GM12878 (cell line): Measurements from ENCODE around the gene HECTD2. TPM values are rescaled to one million over a fixed set of nuclear protein-coding genes. Genes with fewer than 3 reads are reported as not detected.

Experiments used
- ATAC-seq: fragments of 200-7000 bp; cut with Tn5 transposase; 3 replicates; pipeline ENCODE4 v1.9.1; 2020; ENCODE audit warnings: mild to moderate bottlenecking, moderate library complexity
- BruUV-seq: library from RNA; stranded (reverse); fragments of 400-500 nt; replicated peaks from 2 replicates; lab custom pipeline; 2021; lab: Mats Ljungman, UMichigan
- CTCF ChIA-PET: fragments of 300-600 bp; sonication (Branson Sonifier 250); formaldehyde crosslinking; extraction: SDS; loops from one replicate; lab custom pipeline; 2021; ENCODE audit warnings: inconsistent platforms; lab: Yijun Ruan, JAX
- POLR2A ChIA-PET: fragments of 350-600 bp; formaldehyde crosslinking; extraction: SDS; loops from one replicate; lab custom pipeline; 2021; ENCODE audit warnings: inconsistent platforms; lab: Charles Lee
- RAD21 ChIA-PET: fragments of 300-600 bp; sonication (Branson Sonifier 250); formaldehyde crosslinking; loops from one replicate; lab custom pipeline; 2023; ENCODE audit warnings: antibody characterized with exemption; ENCODE audit not compliant: unreplicated experiment; lab: Charles Lee
- SMC1A ChIA-PET: fragments of 300-600 bp; sonication (Branson Sonifier 250); formaldehyde crosslinking; loops from one replicate; lab custom pipeline; 2023; ENCODE audit not compliant: unreplicated experiment, uncharacterized antibody; lab: Charles Lee
- DNase-seq: peaks from one replicate; pipeline ENCODE4 v3.0.0-alpha.2; 2011; ENCODE audit warnings: low read depth, low spot score
- FAIRE-seq: peaks from 3 replicates; lab custom pipeline; 2011; peaks lifted over from hg19 to GRCh38; lab: Jason Lieb, UNC
- H2AFZ ChIP-seq: 2 replicates; pipeline ENCODE4 v1.6.0; 2011; ENCODE audit warnings: low read depth, low read length, control low read depth; ENCODE audit not compliant: control insufficient read depth
- H3K27ac ChIP-seq: 2 replicates; pipeline ENCODE4 v1.5.1; 2011; ENCODE audit warnings: control low read depth; ENCODE audit not compliant: control insufficient read depth, insufficient read depth
- H3K27me3 ChIP-seq, 2 experiments: replicated peaks in 1 of 2; 2 replicates each; pipeline versions ENCODE4 v1.6.0 to v1.6.1; 2011; ENCODE audit warnings: low read length in 1 of 2; ENCODE audit not compliant: control insufficient read depth in 2 of 2, insufficient read depth in 2 of 2
- H3K36me3 ChIP-seq, 2 experiments: 2 replicates each; pipeline ENCODE4 v1.5.1; 2011; ENCODE audit warnings: low read length in 1 of 2; ENCODE audit not compliant: control insufficient read depth in 2 of 2, insufficient read depth in 2 of 2
- H3K4me1 ChIP-seq: 2 replicates; pipeline ENCODE4 v1.6.1; 2011; ENCODE audit warnings: mild to moderate bottlenecking, low read length, moderate library complexity, mixed read lengths; ENCODE audit not compliant: control insufficient read depth, insufficient read depth
- H3K4me2 ChIP-seq: 2 replicates; pipeline ENCODE4 v1.6.0; 2011; ENCODE audit warnings: control low read depth; ENCODE audit not compliant: control insufficient read depth, insufficient read depth
- H3K4me3 ChIP-seq: fragments of 200-600 bp; sonication (generic); 2 replicates; pipeline ENCODE4 v1.5.1; 2016
- H3K79me2 ChIP-seq: 2 replicates; pipeline ENCODE4 v1.6.0; 2011; ENCODE audit warnings: low read length; ENCODE audit not compliant: control insufficient read depth, insufficient read depth
- H3K9ac ChIP-seq: 2 replicates; pipeline ENCODE4 v1.8.0; 2011; ENCODE audit warnings: low read length, control low read depth, mixed read lengths; ENCODE audit not compliant: control insufficient read depth, insufficient read depth
- H3K9me3 ChIP-seq: replicated peaks from 3 replicates; pipeline ENCODE4 v1.5.1; 2011; ENCODE audit warnings: mild to moderate bottlenecking, low read length; ENCODE audit not compliant: control insufficient read depth, insufficient read depth
- H4K20me1 ChIP-seq: 2 replicates; pipeline ENCODE4 v1.6.0; 2011; ENCODE audit not compliant: control insufficient read depth, insufficient read depth
- ATF2 ChIP-seq: IDR thresholded peaks from 2 replicates; pipeline ENCODE4 v1.6.1; 2012; ENCODE audit warnings: low read length, inconsistent platforms
- ATF7 ChIP-seq: fragments of 450-650 bp; IDR thresholded peaks from 2 replicates; pipeline ENCODE4 v1.6.1; 2016; ENCODE audit warnings: low read depth, mild to moderate bottlenecking
- BMI1 ChIP-seq: fragments of 450-650 bp; IDR thresholded peaks from 2 replicates; pipeline ENCODE4 v1.6.1; 2016; ENCODE audit warnings: mild to moderate bottlenecking, moderate library complexity, borderline replicate concordance
- FOXK2 ChIP-seq: fragments of 450-650 bp; IDR thresholded peaks from 2 replicates; pipeline ENCODE4 v1.6.1; 2017; ENCODE audit warnings: mild to moderate bottlenecking, moderate library complexity
- IKZF1 ChIP-seq: fragments of 450-650 bp; conservative IDR thresholded peaks from 2 replicates; pipeline ENCODE4 v1.6.1; 2017; ENCODE audit warnings: antibody characterized with exemption, mild to moderate bottlenecking
- LARP7 ChIP-seq: fragments of 450-650 bp; IDR thresholded peaks from 2 replicates; pipeline ENCODE4 v1.6.1; 2017; ENCODE audit warnings: mild to moderate bottlenecking
- PAX5 ChIP-seq: IDR thresholded peaks from 2 replicates; pipeline ENCODE4 v1.6.1; 2011; ENCODE audit warnings: low read depth, low read length, borderline replicate concordance
- POLR2AphosphoS2 ChIP-seq: IDR thresholded peaks from 2 replicates; pipeline ENCODE4 v1.6.1; 2011; ENCODE audit warnings: low read depth, mild to moderate bottlenecking, low read length, improper control_type of control experiment, moderate library complexity
- RAD51 ChIP-seq: fragments of 450-650 bp; IDR thresholded peaks from 2 replicates; pipeline ENCODE4 v1.6.1; 2016; ENCODE audit warnings: moderate library complexity, mild to moderate bottlenecking, inconsistent platforms
- RCOR1 ChIP-seq: conservative IDR thresholded peaks from 2 replicates; pipeline ENCODE4 v1.6.1; 2012; ENCODE audit warnings: low read depth, low read length, improper control_type of control experiment
- SMAD5 ChIP-seq: IDR thresholded peaks from 2 replicates; pipeline ENCODE4 v1.6.1; 2016; ENCODE audit warnings: antibody characterized with exemption, low read depth
- SMC3 ChIP-seq: IDR thresholded peaks from 2 replicates; pipeline ENCODE4 v1.6.1; 2011; ENCODE audit warnings: low read length, improper control_type of control experiment, borderline replicate concordance
- SREBF1 ChIP-seq: IDR thresholded peaks from 2 replicates; pipeline ENCODE4 v1.6.1; 2012; ENCODE audit warnings: mild to moderate bottlenecking, low read length
- WGBS: methylation state at CpG from one replicate; pipeline ENCODE4 v1.1.6; 2016; ENCODE audit warnings: low lambda C conversion rate; ENCODE audit not compliant: insufficient replicate concordance, insufficient coverage; ENCODE audit errors: missing lambda C conversion rate; 5-methylcytosine and 5-hydroxymethylcytosine counted together
- in situ Hi-C: fragments of 300-500 bp; cut with MboI; formaldehyde crosslinking; loops from 9 replicates; pipeline ENCODE4 v1.14.3; 2018; ENCODE audit warnings: mixed read lengths
- intact Hi-C: fragments of 100-400 bp; cut with micrococcal nuclease; formaldehyde crosslinking; loops from one replicate; pipeline ENCODE4 v1.14.2; 2022; ENCODE audit not compliant: unreplicated experiment
- polyA plus RNA-seq, 11 experiments: library from polyadenylated mRNA; depleted of rRNA in 4 of 11; unstranded in 6 of 11; stranded (reverse) in 5 of 11; fragments of >200 nt; fragmentation: Nextera tagmentation in 4 of 11; fragmentation: Illumina TruSeq in 1 of 11; extraction: Ambion mirVana in 4 of 11; extraction: Trizol in 1 of 11; gene quantifications; 1 replicate in 1 of 11; 2 replicates in 10 of 11; pipeline versions ENCODE4 v1.2.1 to v1.2.3, GENCODE V29; 2011 to 2016; ENCODE audit warnings: inconsistent platforms in 2 of 11, missing spikeins in 2 of 11, low read depth in 1 of 11
- total RNA-seq, 4 experiments: library from RNA; depleted of rRNA in 3 of 4; stranded (reverse); fragments of >200 nt in 3 of 4; fragmentation: Illumina TruSeq in 1 of 4; extraction: Trizol in 1 of 4; gene quantifications; 2 replicates each; pipeline versions ENCODE4 v1.2.1 to v1.2.3, GENCODE V29; 2013 to 2021

HECTD2 gene
- total and polyA plus RNA-seq, 10 of the 15 experiments (the other 5 are each of a cell fraction or from before 2014, with no cell fraction given): 0.87 to 3.0 (median 1.7) TPM

- TF ChIP-seq PAX5 (peak; percentile 59; the same call in 1 of the 2 replicates), BMI1 (0 out of 2 replicates have a peak, but pooled peaks have one; percentile 13), FOXK2 (no peak), IKZF1 (no peak), POLR2AphosphoS2 (peak; percentile 50; the same call in 1 of the 2 replicates)
Measured at GRCh38 chr10:91409069-91409868, 875 bp upstream of the HECTD2 start (continued).

- peak overlapping the region; percentile 66 for H3K4me3 ChIP-seq
- ATAC-seq: peak; percentile 2
- H3K79me2 ChIP-seq: no peaks in the 10 kb centered on the region
- 17% methylated on average over 24 of the region's 26 CpGs for WGBS
- no peaks in the 10 kb centered on the region for H3K4me1 ChIP-seq
- ChIA-PET RAD21 (interaction anchor here (0.8 kb wide), 1 partner anchor 112 kb away, joined by 3 read pairs; no protein-coding TSS in a partner anchor), POLR2A (interaction anchor here (0.6 kb wide), 1 partner anchor 388 kb away, joined by 3 read pairs; no protein-coding TSS in a partner anchor)
- H3K9ac ChIP-seq: peak overlapping the region; percentile 32; the same call in 1 of the 2 replicates
- H3K9me3 ChIP-seq: no peaks in the 10 kb centered on the region
- DNase-seq: no peak
- H3K36me3 ChIP-seq: no peaks in the 10 kb centered on the region
- peak overlapping the region; percentile 78 for H3K4me2 ChIP-seq
- H3K27me3 ChIP-seq: no peaks in the 10 kb centered on the region
- H2AFZ ChIP-seq: peak overlapping the region; percentile 76
- no peaks in the 10 kb centered on the region for H4K20me1 ChIP-seq
- no peak overlapping the region; the same call in 1 of the 2 replicates for H3K27ac ChIP-seq
- TF ChIP-seq SMC3 (no peak), ATF2 (peak; percentile 54), IKZF1 (peak; percentile 46), PAX5 (no peak), LARP7 (peak; percentile 7; the same call in 1 of the 2 replicates), RAD51 (peak; percentile 56; the same call in 1 of the 2 replicates), SMAD5 (no peak), ATF7 (peak; percentile 79), RCOR1 (no peak), SREBF1 (no peak)
- TF ChIP-seq, all 136 proteins: peak for 5
- TSS peak; percentile 51 for BruUV-seq
- SMC1A ChIA-PET: interaction anchor here (1.0 kb wide), 1 partner anchor 499 kb away, joined by 3 read pairs; no protein-coding TSS in a partner anchor
- intact Hi-C loops (loop anchor here (10.0 kb wide), 1 partner anchor 406 kb away; no protein-coding TSS in a partner anchor), in situ Hi-C loops (no loop called here)
- CTCF ChIA-PET: interaction anchor here (0.7 to 1.2 kb wide), 9 partner anchors 10 to 404 kb away, joined by 3 to 7 read pairs (median 4); no protein-coding TSS in a partner anchor
- no peak for FAIRE-seq
Measured at GRCh38 chr10:91410638-91411371, 661 bp downstream of the HECTD2 start.
